ENCODE results near the gene LCE6A.

DNA sequence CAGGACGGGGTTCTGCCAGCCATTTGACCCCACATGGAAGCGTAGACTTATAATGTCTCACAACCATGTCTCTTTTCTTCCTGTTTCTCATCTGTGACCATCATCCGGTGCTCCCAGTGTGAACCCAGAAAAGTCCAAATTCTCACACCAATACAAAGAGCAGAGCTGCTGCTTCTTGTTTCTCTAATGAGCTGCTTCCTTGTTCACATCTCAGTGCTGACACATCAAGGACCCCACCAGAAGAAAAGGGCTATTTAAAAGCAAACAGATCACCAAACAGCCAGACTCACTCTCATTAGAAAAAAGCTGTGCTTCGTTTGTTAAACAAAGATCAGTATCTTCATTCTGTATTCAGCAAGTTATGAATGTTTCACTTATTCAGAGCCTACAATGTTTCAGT, 47.0 kb upstream of the LCE6A start:
- TF ChIP-seq, protein P1, sequence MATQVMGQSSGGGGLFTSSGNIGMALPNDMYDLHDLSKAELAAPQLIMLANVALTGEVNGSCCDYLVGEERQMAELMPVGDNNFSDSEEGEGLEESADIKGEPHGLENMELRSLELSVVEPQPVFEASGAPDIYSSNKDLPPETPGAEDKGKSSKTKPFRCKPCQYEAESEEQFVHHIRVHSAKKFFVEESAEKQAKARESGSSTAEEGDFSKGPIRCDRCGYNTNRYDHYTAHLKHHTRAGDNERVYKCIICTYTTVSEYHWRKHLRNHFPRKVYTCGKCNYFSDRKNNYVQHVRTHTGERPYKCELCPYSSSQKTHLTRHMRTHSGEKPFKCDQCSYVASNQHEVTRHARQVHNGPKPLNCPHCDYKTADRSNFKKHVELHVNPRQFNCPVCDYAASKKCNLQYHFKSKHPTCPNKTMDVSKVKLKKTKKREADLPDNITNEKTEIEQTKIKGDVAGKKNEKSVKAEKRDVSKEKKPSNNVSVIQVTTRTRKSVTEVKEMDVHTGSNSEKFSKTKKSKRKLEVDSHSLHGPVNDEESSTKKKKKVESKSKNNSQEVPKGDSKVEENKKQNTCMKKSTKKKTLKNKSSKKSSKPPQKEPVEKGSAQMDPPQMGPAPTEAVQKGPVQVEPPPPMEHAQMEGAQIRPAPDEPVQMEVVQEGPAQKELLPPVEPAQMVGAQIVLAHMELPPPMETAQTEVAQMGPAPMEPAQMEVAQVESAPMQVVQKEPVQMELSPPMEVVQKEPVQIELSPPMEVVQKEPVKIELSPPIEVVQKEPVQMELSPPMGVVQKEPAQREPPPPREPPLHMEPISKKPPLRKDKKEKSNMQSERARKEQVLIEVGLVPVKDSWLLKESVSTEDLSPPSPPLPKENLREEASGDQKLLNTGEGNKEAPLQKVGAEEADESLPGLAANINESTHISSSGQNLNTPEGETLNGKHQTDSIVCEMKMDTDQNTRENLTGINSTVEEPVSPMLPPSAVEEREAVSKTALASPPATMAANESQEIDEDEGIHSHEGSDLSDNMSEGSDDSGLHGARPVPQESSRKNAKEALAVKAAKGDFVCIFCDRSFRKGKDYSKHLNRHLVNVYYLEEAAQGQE (IDR thresholded peaks at IDR 0.05; ENCODE audit: low read depth, low read length): no peak
- TF ChIP-seq CHD2 (IDR thresholded peaks at IDR 0.05; ENCODE audit: low read length, partially characterized antibody): no peak
- TF ChIP-seq SMC3 (IDR thresholded peaks at IDR 0.05; ENCODE audit: low read depth, low read length): no peak
- no peak for TF ChIP-seq GABPA (IDR thresholded peaks at IDR 0.05; ENCODE audit: low read depth)
- TF ChIP-seq, protein P2, sequence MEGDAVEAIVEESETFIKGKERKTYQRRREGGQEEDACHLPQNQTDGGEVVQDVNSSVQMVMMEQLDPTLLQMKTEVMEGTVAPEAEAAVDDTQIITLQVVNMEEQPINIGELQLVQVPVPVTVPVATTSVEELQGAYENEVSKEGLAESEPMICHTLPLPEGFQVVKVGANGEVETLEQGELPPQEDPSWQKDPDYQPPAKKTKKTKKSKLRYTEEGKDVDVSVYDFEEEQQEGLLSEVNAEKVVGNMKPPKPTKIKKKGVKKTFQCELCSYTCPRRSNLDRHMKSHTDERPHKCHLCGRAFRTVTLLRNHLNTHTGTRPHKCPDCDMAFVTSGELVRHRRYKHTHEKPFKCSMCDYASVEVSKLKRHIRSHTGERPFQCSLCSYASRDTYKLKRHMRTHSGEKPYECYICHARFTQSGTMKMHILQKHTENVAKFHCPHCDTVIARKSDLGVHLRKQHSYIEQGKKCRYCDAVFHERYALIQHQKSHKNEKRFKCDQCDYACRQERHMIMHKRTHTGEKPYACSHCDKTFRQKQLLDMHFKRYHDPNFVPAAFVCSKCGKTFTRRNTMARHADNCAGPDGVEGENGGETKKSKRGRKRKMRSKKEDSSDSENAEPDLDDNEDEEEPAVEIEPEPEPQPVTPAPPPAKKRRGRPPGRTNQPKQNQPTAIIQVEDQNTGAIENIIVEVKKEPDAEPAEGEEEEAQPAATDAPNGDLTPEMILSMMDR (IDR thresholded peaks at IDR 0.05): no peak
